Esophagus muscularis mucosa (tissue), 4 donors: Measurements from ENCODE around the gene GFRA1.

Experiments used
- CTCF ChIP-seq, 3 experiments: fragments of 200-600 bp in 2 of 3; fragments of 450-650 bp in 1 of 3; sonication (generic) in 2 of 3; IDR thresholded peaks; one replicate each; pipeline ENCODE4 v1.5.1; 2017 to 2019; ENCODE audit warnings: antibody characterized with exemption in 3 of 3, mild to moderate bottlenecking in 2 of 3, moderate library complexity in 1 of 3
- EP300 ChIP-seq: sonication (generic); formaldehyde crosslinking; IDR thresholded peaks from one replicate; pipeline ENCODE4 v1.6.1; 2017; ENCODE audit warnings: antibody characterized with exemption
- POLR2A ChIP-seq: fragments of 450-650 bp; IDR thresholded peaks from one replicate; pipeline ENCODE4 v1.6.1; 2017; ENCODE audit warnings: antibody characterized with exemption, moderate library complexity, mild to moderate bottlenecking, low read depth

- no peak for TF ChIP-seq POLR2A
- TF ChIP-seq CTCF (IDR thresholded peaks at IDR 0.05), result no peak
- no peak for TF ChIP-seq EP300
Observed at GRCh38 chr10:116251602-116252395, 21.2 kb downstream of the GFRA1 start.
